ENCODE results near the gene PGR.
A peak's percentile ranks its signal among the peaks of the same experiment; 100 is the strongest.

The PGR gene

GRCh38 chr11:101129203-101129943, at the start of gene PGR:
Gene PGR, minus strand, starts transcription at chr11:101129813. Its CDS starts 743 bp downstream, at chr11:101129070.
- DNase-seq (no peak), ATAC-seq (no peak)
- H3K27ac Mint-ChIP-seq: no peak within 1 kb of the TSS
- peaks cover 2% of the 10 kb centered on the region for H3K4me1 Mint-ChIP-seq
- peaks cover 5% of the 10 kb centered on the region for H3K9me3 Mint-ChIP-seq
- H3K36me3 Mint-ChIP-seq (ENCODE audit: low read depth): peaks cover 3% of the 10 kb centered on the region
- peaks cover 50% of the 10 kb centered on the region for H3K27me3 Mint-ChIP-seq
- H3K4me3 Mint-ChIP-seq: no peak within 1 kb of the TSS

- Mint-ChIP-seq H3K4me3 (no peak overlapping the region), H3K27ac (no peak overlapping the region), H3K36me3 (ENCODE audit: low read depth) (no peaks in the 10 kb centered on the region), H3K9me3 (peaks cover 15% of the 10 kb centered on the region), H3K27me3 (no peaks in the 10 kb centered on the region), H3K4me1 (no peaks in the 10 kb centered on the region)
- no peak for ATAC-seq
- no peak for DNase-seq
Measured at GRCh38 chr11:101176381-101176780, 46.8 kb upstream of the PGR start.

GRCh38 chr11:101169944-101170343, 40.3 kb upstream of the PGR start:
- no peak overlapping the region for H3K27ac Mint-ChIP-seq
- no peaks in the 10 kb centered on the region for H3K4me1 Mint-ChIP-seq
- no peak for DNase-seq
- H3K36me3 Mint-ChIP-seq (ENCODE audit: low read depth): no peaks in the 10 kb centered on the region
- no peak overlapping the region for H3K4me3 Mint-ChIP-seq
- H3K9me3 Mint-ChIP-seq: peaks cover 13% of the 10 kb centered on the region
- no peaks in the 10 kb centered on the region for H3K27me3 Mint-ChIP-seq
- no peak for ATAC-seq

- Mint-ChIP-seq H3K4me1 (no peaks in the 10 kb centered on the region), H3K27ac (no peak overlapping the region), H3K27me3 (no peaks in the 10 kb centered on the region), H3K4me3 (no peak overlapping the region), H3K36me3 (ENCODE audit: low read depth) (no peaks in the 10 kb centered on the region), H3K9me3 (peaks cover 22% of the 10 kb centered on the region)
- ATAC-seq: no peak
- DNase-seq: no peak
Measured at GRCh38 chr11:101166038-101166437, 36.4 kb upstream of the PGR start.

- ATAC-seq (no peak), DNase-seq (no peak)
- Mint-ChIP-seq H3K36me3 (ENCODE audit: low read depth) (no peaks in the 10 kb centered on the region), H3K4me1 (no peaks in the 10 kb centered on the region), H3K9me3 (peaks cover 42% of the 10 kb centered on the region), H3K27ac (no peak overlapping the region), H3K27me3 (no peaks in the 10 kb centered on the region), H3K4me3 (no peak overlapping the region)
Measured at GRCh38 chr11:101158119-101158518, 28.5 kb upstream of the PGR start.

- Mint-ChIP-seq H3K27ac (no peak overlapping the region), H3K27me3 (no peaks in the 10 kb centered on the region), H3K36me3 (ENCODE audit: low read depth) (no peaks in the 10 kb centered on the region), H3K9me3 (no peaks in the 10 kb centered on the region), H3K4me1 (no peaks in the 10 kb centered on the region), H3K4me3 (no peak overlapping the region)
- no peak for ATAC-seq
- no peak for DNase-seq
Measured at GRCh38 chr11:101138245-101138930, 8.8 kb upstream of the PGR start.

GRCh38 chr11:101133190-101133589, 3.6 kb upstream of the PGR start:
- no peak for DNase-seq
- Mint-ChIP-seq H3K9me3 (peaks cover 5% of the 10 kb centered on the region), H3K36me3 (ENCODE audit: low read depth) (no peaks in the 10 kb centered on the region), H3K27ac (no peak overlapping the region), H3K4me1 (no peaks in the 10 kb centered on the region), H3K4me3 (no peak overlapping the region), H3K27me3 (peaks cover 35% of the 10 kb centered on the region)
- ATAC-seq: no peak

GRCh38 chr11:101128571-101129202, 926 bp downstream of the PGR start:
- peaks cover 3% of the 10 kb centered on the region for H3K36me3 Mint-ChIP-seq (ENCODE audit: low read depth)
- ATAC-seq (no peak), DNase-seq (no peak)
- H3K4me3 Mint-ChIP-seq: no peak overlapping the region
- peaks cover 2% of the 10 kb centered on the region for H3K4me1 Mint-ChIP-seq
- H3K27me3 Mint-ChIP-seq: peaks cover 50% of the 10 kb centered on the region
- H3K27ac Mint-ChIP-seq: no peak overlapping the region
- peaks cover 5% of the 10 kb centered on the region for H3K9me3 Mint-ChIP-seq

- H3K9me3 Mint-ChIP-seq: peaks cover 5% of the 10 kb centered on the region
- DNase-seq: no peak
- peaks cover 50% of the 10 kb centered on the region for H3K27me3 Mint-ChIP-seq
- no peak overlapping the region for H3K4me3 Mint-ChIP-seq
- H3K36me3 Mint-ChIP-seq (ENCODE audit: low read depth): peaks cover 3% of the 10 kb centered on the region
- no peak overlapping the region for H3K27ac Mint-ChIP-seq
- peaks cover 2% of the 10 kb centered on the region for H3K4me1 Mint-ChIP-seq
- ATAC-seq: peak; percentile 28
Measured at GRCh38 chr11:101127699-101128570, 1.7 kb downstream of the PGR start.

GRCh38 chr11:101127197-101127698, 2.4 kb downstream of the PGR start:
- Mint-ChIP-seq H3K9me3 (peaks cover 9% of the 10 kb centered on the region), H3K27ac (no peak overlapping the region), H3K4me3 (no peak overlapping the region), H3K27me3 (peaks cover 53% of the 10 kb centered on the region), H3K36me3 (ENCODE audit: low read depth) (peaks cover 3% of the 10 kb centered on the region), H3K4me1 (peaks cover 2% of the 10 kb centered on the region)
- ATAC-seq (no peak), DNase-seq (no peak)

GRCh38 chr11:101126551-101127196, 2.9 kb downstream of the PGR start:
- DNase-seq: no peak
- Mint-ChIP-seq H3K36me3 (ENCODE audit: low read depth) (peaks cover 3% of the 10 kb centered on the region), H3K4me1 (peaks cover 2% of the 10 kb centered on the region), H3K27me3 (peaks cover 52% of the 10 kb centered on the region), H3K27ac (no peak overlapping the region), H3K4me3 (no peak overlapping the region), H3K9me3 (peaks cover 8% of the 10 kb centered on the region)
- no peak for ATAC-seq

- Mint-ChIP-seq H3K9me3 (peaks cover under 1% of the 10 kb centered on the region), H3K4me3 (no peak overlapping the region), H3K4me1 (no peaks in the 10 kb centered on the region), H3K27ac (no peak overlapping the region), H3K36me3 (ENCODE audit: low read depth) (no peaks in the 10 kb centered on the region), H3K27me3 (no peaks in the 10 kb centered on the region)
- ATAC-seq (no peak), DNase-seq (no peak)
Measured at GRCh38 chr11:101115671-101116160, 13.9 kb downstream of the PGR start.

- Mint-ChIP-seq H3K27me3 (no peaks in the 10 kb centered on the region), H3K27ac (no peak overlapping the region), H3K4me3 (no peak overlapping the region), H3K4me1 (no peaks in the 10 kb centered on the region), H3K36me3 (ENCODE audit: low read depth) (no peaks in the 10 kb centered on the region), H3K9me3 (peaks cover 14% of the 10 kb centered on the region)
- ATAC-seq (no peak), DNase-seq (no peak)
Measured at GRCh38 chr11:101113540-101113939, 16.1 kb downstream of the PGR start.

GRCh38 chr11:101104716-101105115, 24.9 kb downstream of the PGR start:
- H3K4me1 Mint-ChIP-seq: no peaks in the 10 kb centered on the region

More at GRCh38 chr11:101104716-101105115, 24.9 kb downstream of the PGR start:
- no peak for ATAC-seq
- Mint-ChIP-seq H3K27ac (no peak overlapping the region), H3K4me3 (no peak overlapping the region), H3K9me3 (peaks cover 21% of the 10 kb centered on the region), H3K36me3 (ENCODE audit: low read depth) (peaks cover 2% of the 10 kb centered on the region), H3K27me3 (no peaks in the 10 kb centered on the region)
- DNase-seq: no peak
